OCI-LY7 (cell line): ENCODE measurements around the gene TBC1D4.

Source experiments
- CTCF ChIP-seq: fragments of 200-600 bp; sonication (generic); conservative IDR thresholded peaks from 2 replicates; pipeline ENCODE4 v1.5.1; 2014; ENCODE audit warnings: mild to moderate bottlenecking, antibody characterized with exemption, low read length, moderate library complexity, mixed read lengths
- EZH2phosphoT487 ChIP-seq: fragments of 200-600 bp; sonication (generic); IDR thresholded peaks from 2 replicates; pipeline ENCODE4 v1.6.1; 2018; ENCODE audit warnings: low read depth, borderline replicate concordance, mild to moderate bottlenecking, mixed run types, antibody characterized with exemption, low read length, moderate library complexity, mixed read lengths

GRCh38 chr13:75452564-75452963 is 29.4 kb downstream of the TBC1D4 start:
- no peak for TF ChIP-seq CTCF
- no peak for TF ChIP-seq EZH2phosphoT487
